Loucy (cell line): ENCODE results near the gene PPP2R5C.
A peak's percentile ranks its signal among the peaks of the same experiment; 100 is the strongest.

Experiments used
- H2AFZ ChIP-seq: fragments of 200-600 bp; sonication (generic); 2 replicates; pipeline ENCODE4 v1.6.0; 2016; ENCODE audit warnings: antibody characterized with exemption, mild to moderate bottlenecking, low read length, moderate library complexity
- H3F3A ChIP-seq: fragments of 200-600 bp; 2 replicates; pipeline ENCODE4 v1.6.0; 2016; ENCODE audit warnings: antibody characterized with exemption, low read depth, mild to moderate bottlenecking
- H3K27me3 ChIP-seq: fragments of 200-600 bp; sonication (generic); 2 replicates; pipeline ENCODE4 v1.6.1; 2014; ENCODE audit warnings: low read length, mild to moderate bottlenecking; ENCODE audit not compliant: insufficient read depth, poor library complexity, severe bottlenecking
- H3K36me3 ChIP-seq: fragments of 200-600 bp; sonication (generic); 2 replicates; pipeline ENCODE4 v1.6.1; 2016; ENCODE audit warnings: low read length; ENCODE audit not compliant: insufficient read depth
- H3K4me1 ChIP-seq: fragments of 200-600 bp; sonication (generic); 2 replicates; pipeline ENCODE4 v1.5.1; 2014; ENCODE audit warnings: low read length, mild to moderate bottlenecking; ENCODE audit not compliant: insufficient read depth, poor library complexity, severe bottlenecking
- H3K4me2 ChIP-seq: fragments of 200-600 bp; sonication (generic); 2 replicates; pipeline ENCODE4 v1.6.0; 2014; ENCODE audit warnings: antibody characterized with exemption, low read length, low read depth, mild to moderate bottlenecking; ENCODE audit not compliant: poor library complexity, severe bottlenecking
- H3K4me3 ChIP-seq: fragments of 200-600 bp; sonication (generic); 2 replicates; pipeline ENCODE4 v1.5.1; 2014; ENCODE audit warnings: low read length, mild to moderate bottlenecking, mixed read lengths; ENCODE audit not compliant: poor library complexity, severe bottlenecking
- H3K79me2 ChIP-seq: fragments of 200-600 bp; sonication (generic); 2 replicates; pipeline ENCODE4 v1.6.1; 2014; ENCODE audit warnings: low read length; ENCODE audit not compliant: insufficient read depth
- H3K9ac ChIP-seq: fragments of 200-600 bp; sonication (generic); 2 replicates; pipeline ENCODE4 v1.6.0; 2014; ENCODE audit warnings: mild to moderate bottlenecking, low read depth, low read length, moderate library complexity; ENCODE audit not compliant: poor library complexity, severe bottlenecking
- H3K9me2 ChIP-seq: fragments of 200-600 bp; sonication (generic); replicated peaks from 2 replicates; pipeline ENCODE4 v1.6.1; 2016; ENCODE audit warnings: low read depth, low read length, mixed read lengths
- H3K9me3 ChIP-seq: fragments of 200-600 bp; sonication (generic); 2 replicates; pipeline ENCODE4 v1.6.1; 2014; ENCODE audit warnings: mild to moderate bottlenecking, antibody characterized with exemption, low read length, low read depth; ENCODE audit not compliant: insufficient read depth
- H4K20me1 ChIP-seq: fragments of 200-600 bp; sonication (generic); 2 replicates; pipeline ENCODE4 v1.6.0; 2014; ENCODE audit warnings: antibody characterized with exemption, low read length, mild to moderate bottlenecking; ENCODE audit not compliant: insufficient read depth, poor library complexity, severe bottlenecking
- CTCF ChIP-seq: fragments of 200-600 bp; sonication (generic); conservative IDR thresholded peaks from 2 replicates; pipeline ENCODE4 v1.5.1; 2014; ENCODE audit warnings: mild to moderate bottlenecking, antibody characterized with exemption, low read length
- EZH2phosphoT487 ChIP-seq: fragments of 200-600 bp; IDR thresholded peaks from 2 replicates; pipeline ENCODE4 v1.6.1; 2018; ENCODE audit warnings: antibody characterized with exemption, mild to moderate bottlenecking, moderate library complexity, borderline replicate concordance

PPP2R5C gene

GRCh38 chr14:101836135-101836534, 74.6 kb downstream of the PPP2R5C start:
- Histone ChIP-seq H3F3A (no peaks in the 10 kb centered on the region), H4K20me1 (peaks cover 89% of the 10 kb centered on the region), H3K27me3 (no peaks in the 10 kb centered on the region), H3K36me3 (peaks cover 22% of the 10 kb centered on the region; the same call in 1 of the 2 replicates), H3K4me3 (no peak overlapping the region), H3K4me2 (no peak overlapping the region), H3K79me2 (peaks cover 98% of the 10 kb centered on the region), H3K9me2 (no peaks in the 10 kb centered on the region), H3K9ac (no peak overlapping the region), H3K4me1 (peaks cover 27% of the 10 kb centered on the region), H2AFZ (no peak overlapping the region), H3K9me3 (no peaks in the 10 kb centered on the region)
- TF ChIP-seq EZH2phosphoT487 (no peak), CTCF (no peak)

- TF ChIP-seq CTCF (no peak), EZH2phosphoT487 (no peak)
- no peaks in the 10 kb centered on the region for H3K9me3 ChIP-seq
- H2AFZ ChIP-seq, result no peak overlapping the region
- H3K9ac ChIP-seq, result no peak overlapping the region
- H3K36me3 ChIP-seq, result peaks cover 13% of the 10 kb centered on the region; the same call in 1 of the 2 replicates
- H4K20me1 ChIP-seq, result peaks cover 89% of the 10 kb centered on the region
- no peak overlapping the region for H3K4me3 ChIP-seq
- H3K4me2 ChIP-seq, result no peak overlapping the region
- H3F3A ChIP-seq, result no peaks in the 10 kb centered on the region
- peaks cover 98% of the 10 kb centered on the region for H3K79me2 ChIP-seq
- no peaks in the 10 kb centered on the region for H3K27me3 ChIP-seq
- H3K4me1 ChIP-seq, result peaks cover 34% of the 10 kb centered on the region
- no peaks in the 10 kb centered on the region for H3K9me2 ChIP-seq
Measured at GRCh38 chr14:101838476-101838875, 77.0 kb downstream of the PPP2R5C start.

- Histone ChIP-seq H3K79me2 (peaks cover 98% of the 10 kb centered on the region), H3K27me3 (no peaks in the 10 kb centered on the region), H3K9me2 (no peaks in the 10 kb centered on the region), H3K4me2 (peak overlapping the region; percentile 33), H2AFZ (no peak overlapping the region), H3K36me3 (peaks cover 19% of the 10 kb centered on the region; the same call in 1 of the 2 replicates), H3K4me3 (no peak overlapping the region), H3K9ac (no peak overlapping the region), H3K4me1 (peaks cover 34% of the 10 kb centered on the region), H4K20me1 (peaks cover 92% of the 10 kb centered on the region), H3K9me3 (no peaks in the 10 kb centered on the region), H3F3A (no peaks in the 10 kb centered on the region)
- TF ChIP-seq CTCF, result no peak
- no peak for TF ChIP-seq EZH2phosphoT487
Measured at GRCh38 chr14:101839236-101839635, 77.7 kb downstream of the PPP2R5C start.
